HG03520 (cell line): ENCODE data around the gene OVOL3.

ENCODE experiments used
- ATAC-seq: cut with Tn5 transposase; IDR thresholded peaks from one replicate; pipeline ENCODE4 v1.9.1; 2021; ENCODE audit warnings: mild to moderate bottlenecking, moderate library complexity; ENCODE audit not compliant: unreplicated experiment

The OVOL3 gene

DNA sequence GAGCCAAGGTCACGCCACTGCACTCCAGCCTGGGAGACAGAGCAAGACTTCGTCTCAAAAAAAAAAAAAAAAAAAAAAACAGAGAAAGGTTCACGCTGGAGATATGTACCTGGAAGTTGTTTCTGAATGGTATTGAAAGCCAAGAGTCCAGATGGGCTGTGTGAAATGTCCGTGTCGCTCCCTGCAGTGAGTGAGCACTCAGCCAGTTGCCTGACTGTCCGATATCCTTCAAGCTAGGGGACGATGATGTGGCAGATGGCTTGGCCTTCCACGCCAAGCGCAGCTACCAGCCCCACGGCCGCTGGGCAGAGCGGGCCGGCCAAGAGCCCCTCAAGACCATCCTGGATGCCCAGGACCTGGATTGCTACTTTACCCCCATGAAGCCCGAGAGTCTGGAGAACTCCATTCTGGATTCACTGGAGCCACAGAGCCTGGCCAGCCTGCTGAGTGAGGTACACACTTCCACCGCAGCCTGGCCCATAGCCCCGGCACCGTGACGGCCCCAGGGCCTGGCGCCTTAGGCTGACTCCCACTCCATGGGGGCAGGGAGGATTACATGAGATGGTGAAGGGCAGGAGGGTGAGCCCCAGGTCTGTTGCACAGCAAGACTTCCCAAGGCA lies 11.7 kb upstream of the OVOL3 start:
- ATAC-seq, result no peak

DNA sequence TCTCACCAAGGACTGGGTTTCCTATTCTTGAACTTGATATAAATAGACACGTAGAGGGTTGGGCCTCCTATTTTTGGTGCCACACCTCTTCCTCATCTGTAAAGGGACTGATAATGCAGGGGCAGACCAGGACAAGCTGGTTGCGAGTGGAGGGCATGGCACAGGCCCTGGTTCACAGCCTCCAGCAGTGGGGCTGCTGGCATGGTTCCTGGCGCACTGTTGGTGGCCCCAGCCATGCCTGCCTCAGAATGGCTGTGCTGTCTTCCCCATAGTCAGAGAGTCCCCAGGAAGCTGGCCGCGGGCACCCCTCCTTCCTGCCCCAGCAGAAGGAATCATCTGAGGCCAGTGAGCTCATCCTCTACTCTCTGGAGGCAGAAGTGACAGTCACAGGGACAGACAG lies 10.5 kb upstream of the OVOL3 start:
- no peak for ATAC-seq

DNA sequence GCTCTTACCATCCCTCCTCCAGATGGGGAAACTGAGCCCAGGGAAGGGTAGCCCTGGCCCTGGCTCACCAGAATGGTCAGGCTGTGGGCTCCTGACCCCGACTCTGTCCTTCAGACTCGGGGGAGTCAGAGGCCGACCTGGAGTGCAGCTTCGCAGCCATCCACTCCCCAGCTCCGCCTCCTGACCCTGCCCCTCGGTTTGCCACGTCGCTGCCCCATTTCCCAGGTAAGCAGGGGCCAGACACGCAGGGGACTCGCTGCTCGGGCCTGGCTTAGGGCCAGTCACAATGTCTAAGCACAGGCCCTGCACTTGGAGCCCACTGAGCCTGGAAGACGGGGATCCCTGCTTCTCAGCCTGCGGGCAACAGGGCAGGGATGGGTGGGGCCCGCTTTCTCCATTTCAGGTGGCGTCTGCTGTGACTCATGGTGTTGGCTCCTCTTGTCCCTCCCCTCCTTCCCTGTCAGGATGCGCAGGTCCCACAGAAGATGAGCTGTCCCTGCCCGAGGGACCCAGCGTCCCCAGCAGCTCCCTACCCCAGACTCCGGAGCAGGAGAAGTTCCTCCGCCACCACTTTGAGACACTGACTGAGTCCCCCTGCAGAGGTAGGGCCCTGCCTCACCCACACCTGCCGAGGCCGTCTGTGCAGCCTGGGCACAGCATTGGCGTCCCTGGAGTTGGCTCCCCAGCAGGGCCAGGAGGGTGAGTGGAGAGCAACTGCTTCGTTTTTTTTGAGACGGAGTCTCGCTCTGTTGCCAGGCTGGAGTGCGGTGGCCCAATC lies 9.2 kb upstream of the OVOL3 start:
- no peak for ATAC-seq

DNA sequence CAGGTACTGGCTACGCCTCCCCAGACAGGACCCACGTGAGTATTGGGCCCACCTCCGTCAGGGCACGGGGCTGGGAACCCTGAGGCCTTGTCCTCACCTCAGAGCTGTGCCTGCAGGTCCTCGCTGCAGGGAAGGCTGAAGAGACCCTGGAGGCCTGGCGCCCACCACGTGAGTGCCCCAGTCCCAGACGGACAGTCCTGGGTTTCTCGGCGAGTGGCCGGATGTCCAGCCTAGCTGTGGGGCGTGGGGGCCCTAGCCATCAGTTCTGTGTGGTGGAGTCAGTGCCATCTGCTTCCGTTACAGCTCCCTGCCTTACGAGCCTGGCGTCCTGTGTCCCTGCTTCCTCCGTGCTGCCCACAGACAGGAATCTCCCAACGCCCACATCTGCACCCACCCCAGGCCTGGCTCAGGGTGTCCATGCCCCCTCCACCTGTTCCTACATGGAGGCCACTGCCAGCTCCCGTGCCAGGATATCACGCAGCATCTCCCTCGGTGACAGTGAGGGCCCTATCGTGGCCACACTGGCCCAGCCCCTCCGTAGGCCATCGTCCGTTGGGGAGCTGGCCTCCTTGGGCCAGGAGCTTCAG lies 7.8 kb upstream of the OVOL3 start:
- ATAC-seq, result no peak

DNA sequence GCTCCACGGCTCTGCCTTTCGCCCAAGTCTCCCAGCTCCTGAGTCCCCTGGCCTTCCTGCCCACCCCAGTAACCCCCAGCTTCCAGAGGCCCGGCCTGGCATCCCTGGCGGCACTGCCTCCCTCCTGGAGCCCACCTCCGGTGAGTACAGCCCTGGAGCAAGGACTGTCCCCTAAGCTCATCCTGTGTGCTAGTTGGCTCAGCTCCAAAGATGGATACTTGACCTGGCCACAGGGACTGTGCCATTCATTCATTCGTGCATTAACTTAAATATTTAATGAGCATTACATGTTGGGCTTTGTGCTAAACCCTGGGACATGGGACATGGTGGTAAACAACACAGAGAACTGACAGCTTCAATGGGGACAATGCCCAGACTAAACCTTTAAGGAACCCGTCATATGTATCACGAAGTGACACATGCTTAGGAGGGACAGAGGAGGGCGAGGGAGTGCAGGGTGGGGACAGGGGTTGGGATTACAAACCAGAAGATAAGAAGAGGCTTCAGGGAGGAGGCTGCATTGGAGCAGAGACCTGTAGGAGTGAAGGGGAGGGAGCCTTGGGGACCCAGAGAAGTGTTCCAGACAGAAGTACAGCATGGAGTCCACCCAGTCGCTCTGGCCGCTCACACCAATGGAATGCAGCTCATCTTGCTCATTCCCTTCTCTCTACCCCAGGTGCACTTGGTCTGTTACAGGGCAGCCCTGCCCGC lies 6.9 kb upstream of the OVOL3 start:
- no peak for ATAC-seq

DNA sequence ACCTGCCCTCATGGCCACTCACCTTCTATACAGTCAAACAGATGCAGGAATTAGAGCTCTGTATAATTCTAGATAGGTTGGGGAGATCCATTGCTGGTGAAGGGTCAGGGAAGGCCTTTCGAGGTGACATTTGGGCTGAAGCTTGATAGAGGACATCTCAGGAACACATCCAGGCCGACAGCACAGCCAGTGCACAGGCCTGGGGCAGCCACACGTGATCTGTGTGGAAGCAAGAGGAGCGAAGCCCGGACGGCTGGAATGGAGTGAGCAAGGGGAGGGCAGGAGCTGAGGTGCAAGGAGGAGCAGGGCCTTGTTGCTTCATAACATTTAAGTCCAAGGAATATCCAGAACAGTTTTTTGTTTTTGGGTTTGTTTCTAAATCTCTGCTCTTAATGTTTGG lies 4.5 kb upstream of the OVOL3 start:
- no peak for ATAC-seq

DNA sequence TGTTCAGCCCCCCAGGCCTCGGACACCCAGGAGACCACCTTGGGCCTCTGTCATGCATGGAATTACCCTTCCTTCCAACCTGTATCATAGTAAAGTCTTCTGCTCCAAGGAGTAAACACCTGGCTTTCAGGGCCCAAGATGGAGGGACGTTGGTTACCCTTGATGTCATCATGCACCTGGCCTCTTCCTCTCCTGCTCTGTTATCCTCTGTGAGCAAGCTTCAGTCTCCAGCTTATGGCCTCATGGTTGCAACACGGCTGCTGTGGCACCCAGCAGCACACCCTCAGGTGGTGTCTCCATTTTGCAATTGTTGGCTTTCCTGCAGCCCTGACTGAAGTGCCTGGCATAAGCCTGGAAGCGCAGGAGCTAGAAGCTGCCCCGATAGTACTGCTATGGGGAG lies 4.0 kb upstream of the OVOL3 start:
- ATAC-seq, result no peak

DNA sequence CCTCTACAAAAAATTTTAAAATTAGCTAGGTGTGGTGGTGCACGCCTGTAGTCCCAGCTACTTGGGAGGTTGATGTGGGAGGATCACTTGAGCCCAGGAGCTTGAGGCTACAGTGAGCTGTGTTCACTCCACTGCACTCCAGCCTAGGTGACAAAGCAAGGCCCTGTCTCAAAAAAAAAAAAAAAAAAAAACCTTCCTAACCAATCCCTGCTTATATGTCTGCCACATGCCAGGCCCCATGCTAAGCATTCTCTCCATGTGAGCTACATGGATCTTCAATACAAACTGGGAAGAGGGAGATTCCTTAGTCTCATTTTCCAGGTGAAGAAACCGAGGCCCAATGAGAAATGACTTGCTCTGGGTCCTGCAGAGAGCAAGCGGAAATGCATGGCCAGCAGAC lies 2.3 kb upstream of the OVOL3 start:
- no peak for ATAC-seq

DNA sequence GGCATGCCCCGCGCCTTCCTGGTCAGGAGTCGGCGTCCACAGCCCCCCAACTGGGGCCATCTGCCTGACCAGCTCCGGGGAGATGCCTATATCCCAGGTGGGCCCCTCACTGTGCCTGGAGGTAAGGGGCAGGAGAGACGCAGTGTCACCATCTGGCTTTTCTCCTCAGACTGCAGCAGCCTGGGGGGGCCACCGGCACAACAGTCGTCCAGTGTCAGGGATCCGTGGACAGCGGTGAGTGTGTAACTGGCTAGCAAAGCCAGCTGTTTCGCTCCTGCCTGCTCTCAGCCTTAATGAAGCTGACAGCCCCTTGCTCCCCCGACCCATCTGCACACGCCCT lies 227 bp downstream of the OVOL3 start:
- ATAC-seq, result no peak

DNA sequence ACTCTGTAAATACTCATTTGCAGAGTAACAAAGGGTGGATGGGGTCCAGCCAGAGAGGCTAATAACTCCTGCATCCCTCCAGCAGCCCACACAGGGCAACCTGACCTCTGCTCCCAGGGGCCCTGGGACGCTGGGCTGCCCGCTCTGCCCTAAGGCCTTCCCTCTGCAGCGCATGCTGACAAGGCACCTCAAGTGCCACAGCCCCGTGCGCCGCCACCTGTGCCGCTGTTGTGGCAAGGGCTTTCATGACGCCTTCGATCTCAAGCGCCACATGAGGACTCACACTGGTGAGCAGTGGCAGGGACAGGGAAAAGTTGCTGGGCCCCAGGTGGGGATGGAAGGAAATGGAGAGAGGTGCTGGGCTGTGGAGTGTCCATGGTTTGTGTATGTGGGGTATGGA lies 1.7 kb downstream of the OVOL3 start:
- no peak for ATAC-seq

DNA sequence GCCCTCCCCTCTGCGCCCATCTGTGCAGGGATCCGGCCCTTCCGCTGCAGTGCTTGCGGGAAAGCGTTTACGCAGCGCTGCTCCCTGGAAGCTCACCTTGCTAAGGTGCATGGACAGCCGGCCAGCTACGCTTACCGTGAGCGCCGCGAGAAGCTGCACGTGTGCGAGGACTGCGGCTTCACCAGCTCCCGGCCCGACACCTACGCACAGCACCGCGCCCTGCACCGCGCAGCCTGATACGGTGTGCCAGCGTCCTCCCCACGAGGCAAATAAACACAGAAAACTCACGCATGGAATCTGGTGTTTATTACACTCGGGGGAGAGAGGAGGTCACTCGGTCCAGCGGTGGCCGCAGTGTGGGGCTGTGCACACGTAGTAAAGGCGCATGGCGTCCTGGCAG lies 2.5 kb downstream of the OVOL3 start:
- ATAC-seq, result no peak

DNA sequence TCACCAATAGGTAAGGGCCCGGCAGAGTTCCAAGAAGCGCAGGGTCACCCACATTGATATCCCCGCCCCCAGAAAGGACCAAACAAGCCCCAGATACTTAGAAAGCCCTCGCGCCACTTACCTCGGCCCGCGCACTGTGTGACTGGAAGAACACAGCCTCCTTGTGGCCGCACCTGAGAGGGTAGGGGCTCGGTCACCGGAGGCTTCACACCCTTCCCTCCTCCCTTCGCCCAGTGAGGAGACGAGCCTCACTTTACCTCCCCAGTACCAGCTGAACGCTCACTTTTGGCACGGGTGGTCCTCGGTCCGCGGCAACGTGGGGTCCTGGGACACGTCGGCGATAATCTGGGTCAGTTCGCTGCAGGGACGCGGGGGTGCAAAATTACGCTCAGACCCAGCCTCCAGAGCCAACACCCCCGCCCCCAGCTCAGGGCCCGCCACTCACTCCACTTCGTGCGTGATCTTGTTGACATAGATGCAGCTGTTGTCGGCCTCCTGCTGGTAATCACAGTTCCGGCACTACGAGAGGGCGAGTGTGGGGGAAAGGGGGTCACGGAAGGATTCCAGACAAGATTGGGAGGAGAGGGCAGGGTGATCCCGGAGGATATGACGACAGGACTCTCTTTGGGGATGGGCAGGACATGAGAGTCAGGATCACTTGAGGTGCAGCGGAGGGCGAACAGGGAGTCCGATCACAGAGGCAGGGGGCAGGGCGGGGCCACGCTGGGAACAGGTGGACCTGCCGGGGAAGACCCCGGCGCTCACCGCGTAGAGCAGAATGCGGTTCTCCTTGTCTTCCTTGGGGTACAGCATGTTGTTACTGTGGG lies 3.2 kb downstream of the OVOL3 start:
- no peak for ATAC-seq

DNA sequence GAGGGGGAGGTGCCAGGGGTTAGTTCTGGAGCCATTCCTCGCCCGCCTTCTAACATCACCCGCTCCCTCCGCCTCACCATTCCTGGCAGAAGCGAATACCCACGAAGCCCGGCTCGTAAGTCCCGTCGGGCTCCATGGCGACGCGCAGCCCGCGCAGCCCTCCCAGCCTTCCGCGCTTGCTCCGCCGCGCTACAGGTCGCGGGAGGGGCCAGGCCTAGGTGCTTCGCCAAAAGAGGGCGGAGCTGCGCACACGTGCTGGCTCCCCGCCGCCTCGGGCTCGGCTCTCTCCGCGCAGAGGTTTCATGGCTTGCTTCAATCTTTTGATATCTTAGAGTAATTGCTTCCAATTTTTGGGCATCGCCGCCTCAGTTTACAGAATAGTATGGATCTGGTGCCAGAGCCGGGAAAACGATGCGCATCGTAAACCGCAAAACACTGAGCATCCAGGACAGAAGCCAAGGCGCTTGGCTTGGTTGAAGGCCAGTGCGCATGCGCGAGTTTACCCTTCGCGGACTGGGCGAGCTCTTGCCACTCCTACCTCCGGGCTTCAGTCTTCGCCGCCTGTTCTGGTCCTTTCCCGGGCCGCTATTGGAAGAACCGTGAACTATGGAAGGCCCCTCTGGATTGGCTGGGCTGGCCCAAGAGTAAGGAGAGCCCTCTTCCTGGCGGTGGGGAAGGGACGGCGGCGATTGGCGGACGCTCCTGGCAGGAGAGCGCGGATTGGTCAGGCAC lies 3.9 kb downstream of the OVOL3 start, which contains the start of gene POLR2I:
Gene POLR2I (minus strand): TSS at position 155 of the 732 bp plus-strand sequence. CDS start 19 bp downstream, at position 136.
- ATAC-seq, result peak; percentile 76

DNA sequence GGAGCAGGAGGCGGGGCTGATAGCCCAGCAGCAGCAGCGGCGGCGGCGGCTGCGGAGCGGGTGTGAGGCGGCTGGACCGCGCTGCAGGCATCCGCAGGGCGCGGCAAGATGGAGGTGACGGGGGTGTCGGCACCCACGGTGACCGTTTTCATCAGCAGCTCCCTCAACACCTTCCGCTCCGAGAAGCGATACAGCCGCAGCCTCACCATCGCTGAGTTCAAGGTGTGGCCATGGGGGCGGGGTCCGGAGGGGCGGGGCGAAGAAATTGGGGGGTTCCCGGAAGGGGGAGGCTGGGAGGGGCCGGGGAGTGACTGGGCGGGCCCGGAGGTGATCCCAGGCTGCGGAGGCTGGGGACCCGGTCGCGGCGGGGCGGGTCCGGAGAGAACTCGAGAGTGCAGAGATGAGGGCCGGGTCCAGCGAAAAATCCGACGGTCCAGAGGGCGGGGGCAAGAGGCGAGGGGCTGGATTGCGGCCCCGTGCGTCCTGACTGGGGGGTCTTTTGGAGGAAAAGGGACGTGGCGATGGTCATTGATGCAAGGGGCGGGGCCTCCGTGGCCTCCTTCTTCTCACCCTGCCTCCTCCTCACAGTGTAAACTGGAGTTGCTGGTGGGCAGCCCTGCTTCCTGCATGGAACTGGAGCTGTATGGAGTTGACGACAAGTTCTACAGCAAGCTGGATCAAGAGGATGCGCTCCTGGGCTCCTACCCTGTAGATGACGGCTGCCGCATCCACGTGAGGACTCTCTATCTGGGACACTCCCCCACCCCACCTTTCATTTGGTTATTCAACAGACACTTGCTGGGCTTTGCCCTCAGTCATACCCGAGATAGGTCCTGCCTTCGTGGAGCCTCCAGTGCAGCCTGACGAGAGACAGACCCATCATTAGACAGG lies 4.8 kb downstream of the OVOL3 start, which contains the start of gene TBCB:
Gene TBCB (plus strand): TSS at position 16 of the 891 bp plus-strand sequence. CDS start 93 bp downstream, at position 109.
- ATAC-seq, result no peak

DNA sequence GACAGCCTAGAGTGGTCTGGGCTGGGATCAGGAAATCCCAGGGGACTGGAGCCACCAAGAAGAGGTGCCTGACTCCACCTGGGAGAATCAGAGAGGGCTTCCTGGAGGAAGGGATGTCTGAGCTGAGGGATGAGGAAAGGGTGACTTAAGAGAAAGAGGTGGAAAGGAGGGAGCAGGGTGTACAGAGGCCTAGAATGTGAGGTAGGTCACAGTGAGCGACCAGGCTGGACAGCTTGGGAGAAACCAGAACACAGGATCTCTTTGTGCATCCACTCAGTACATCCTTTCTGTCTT lies 5.3 kb downstream of the OVOL3 start:
- no peak for ATAC-seq

DNA sequence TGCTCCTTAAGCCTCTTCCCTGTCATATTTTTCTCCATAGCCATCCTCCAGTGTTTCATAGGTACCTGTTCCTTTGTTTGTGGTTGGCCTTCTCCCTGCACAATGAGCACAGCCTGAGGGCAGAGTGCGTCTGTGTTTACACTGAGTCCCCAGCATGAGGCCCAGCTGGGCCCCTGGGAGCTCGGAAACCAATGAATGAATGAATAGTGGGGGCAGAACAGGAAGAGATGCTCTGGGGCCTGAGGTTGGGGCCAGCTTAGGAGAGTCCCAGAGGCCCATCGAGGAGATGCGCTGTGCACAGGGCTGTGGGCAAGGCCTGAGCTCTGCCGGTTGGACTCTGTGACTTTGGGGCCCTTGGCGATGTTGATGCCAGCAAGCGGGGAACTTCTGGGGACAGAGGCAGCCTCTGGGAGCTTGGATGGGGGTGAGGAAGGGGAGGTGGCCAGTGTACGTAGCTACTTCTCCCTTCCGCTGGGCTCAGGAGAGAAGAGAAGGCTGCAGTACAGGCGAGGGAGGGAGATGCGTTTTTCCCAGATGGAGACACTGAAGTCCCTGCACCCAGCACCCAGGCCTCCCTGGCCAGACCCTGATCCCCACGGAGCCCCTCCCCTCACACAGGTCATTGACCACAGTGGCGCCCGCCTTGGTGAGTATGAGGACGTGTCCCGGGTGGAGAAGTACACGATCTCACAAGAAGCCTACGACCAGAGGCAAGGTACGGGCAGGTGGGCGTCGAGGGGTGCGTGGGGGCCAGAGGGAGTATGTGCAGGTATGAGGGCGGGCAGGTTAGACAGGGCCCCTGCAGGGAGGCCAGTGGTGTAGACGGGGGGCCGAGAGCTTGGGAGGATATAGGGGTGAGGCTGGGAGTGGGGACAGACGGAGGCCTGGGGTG lies 9.4 kb downstream of the OVOL3 start:
- ATAC-seq, result no peak

DNA sequence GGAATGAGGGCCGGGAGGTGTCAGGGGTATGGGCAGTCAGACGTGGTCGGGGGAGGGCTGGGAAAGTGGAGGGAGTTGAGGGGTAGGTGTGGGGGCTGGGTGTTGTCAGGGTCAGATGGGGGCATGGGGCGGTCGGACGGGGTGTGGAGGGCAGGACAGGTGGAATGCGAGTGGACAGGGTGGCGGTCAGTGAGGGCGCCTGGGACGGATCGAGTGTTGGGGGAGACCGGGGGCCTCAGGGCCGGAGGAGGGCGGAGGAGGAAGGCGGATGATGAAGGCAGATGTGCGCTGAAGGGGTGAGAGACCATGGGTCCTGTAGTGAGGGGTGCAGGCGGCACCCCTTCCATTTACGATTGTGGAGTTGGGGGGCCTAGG lies 10.0 kb downstream of the OVOL3 start:
- no peak for ATAC-seq

DNA sequence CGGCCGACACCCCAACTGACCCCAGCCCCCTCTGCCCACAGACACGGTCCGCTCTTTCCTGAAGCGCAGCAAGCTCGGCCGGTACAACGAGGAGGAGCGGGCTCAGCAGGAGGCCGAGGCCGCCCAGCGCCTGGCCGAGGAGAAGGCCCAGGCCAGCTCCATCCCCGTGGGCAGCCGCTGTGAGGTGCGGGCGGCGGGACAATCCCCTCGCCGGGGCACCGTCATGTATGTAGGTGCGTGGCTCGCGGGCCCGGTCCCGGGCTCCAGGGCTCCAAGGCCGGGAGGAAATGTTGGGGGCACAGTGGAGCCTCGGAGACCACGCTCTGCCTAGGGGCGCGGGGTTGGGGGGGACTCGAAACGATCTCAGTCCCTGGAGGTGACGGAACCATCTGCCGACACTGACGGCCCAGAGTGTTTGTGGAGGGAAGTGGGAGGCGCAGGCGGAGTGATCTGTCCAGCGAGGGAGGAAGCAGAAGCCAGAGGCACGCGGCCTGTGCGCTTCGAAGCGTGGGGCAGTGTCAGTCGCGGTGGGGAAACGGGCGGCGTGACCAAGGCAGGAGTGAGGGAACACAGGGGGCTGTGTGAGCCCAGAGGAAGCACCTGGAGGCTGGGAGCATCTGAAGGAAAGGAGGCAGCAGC lies 10.7 kb downstream of the OVOL3 start:
- ATAC-seq, result no peak
